Transverse colon (tissue), 4 donors: ENCODE data around the gene SIGMAR1. TPM values are rescaled to one million over a fixed set of nuclear protein-coding genes. Genes with fewer than 3 reads are reported as not detected.

Source experiments
- DNase-seq: peaks from one replicate; pipeline ENCODE4 v3.0.0-alpha.2; 2019
- H3K27ac ChIP-seq, 4 donors: fragments of 200-600 bp; sonication (generic); 2 replicates each; pipeline ENCODE4 v1.5.1; 2016 to 2018; ENCODE audit warnings: inconsistent platforms in 4 of 4
- H3K27me3 ChIP-seq: fragments of 200-600 bp; sonication (generic); 2 replicates; pipeline ENCODE4 v1.5.1; 2017; ENCODE audit warnings: inconsistent platforms
- H3K36me3 ChIP-seq, 4 donors: fragments of 200-600 bp; sonication (generic); 2 replicates each; pipeline ENCODE4 v1.5.1; 2017 to 2019; ENCODE audit warnings: inconsistent platforms in 4 of 4
- H3K4me1 ChIP-seq, 4 donors: fragments of 200-600 bp; sonication (generic); 2 replicates each; pipeline ENCODE4 v1.5.1; 2017 to 2020; ENCODE audit warnings: inconsistent platforms in 4 of 4
- H3K4me3 ChIP-seq, 4 donors: fragments of 200-600 bp; sonication (generic); 1 replicate in 1 of 4; 2 replicates in 3 of 4; pipeline versions ENCODE4 v1.5.1 to v1.6.1; 2017 to 2019; ENCODE audit warnings: inconsistent platforms in 4 of 4
- H3K9me3 ChIP-seq, 2 donors: fragments of 200-600 bp; sonication (generic); 2 replicates each; pipeline ENCODE4 v1.5.1; 2017 to 2019; ENCODE audit warnings: inconsistent platforms in 2 of 2
- CTCF ChIP-seq, 5 experiments: fragments of 200-600 bp in 3 of 5; fragments of 450-650 bp in 2 of 5; sonication (generic) in 3 of 5; IDR thresholded peaks; 1 replicate in 2 of 5; 2 replicates in 3 of 5; pipeline ENCODE4 v1.5.1; 2016 to 2017; ENCODE audit warnings: antibody characterized with exemption in 5 of 5, inconsistent platforms in 3 of 5, mild to moderate bottlenecking in 2 of 5, moderate library complexity in 1 of 5
- EP300 ChIP-seq: sonication (generic); formaldehyde crosslinking; IDR thresholded peaks from one replicate; pipeline ENCODE4 v1.6.1; 2017; ENCODE audit warnings: antibody characterized with exemption, low read depth
- POLR2A ChIP-seq: fragments of 450-650 bp; IDR thresholded peaks from one replicate; pipeline ENCODE4 v1.6.1; 2016; ENCODE audit warnings: antibody characterized with exemption, mild to moderate bottlenecking, moderate library complexity
- POLR2AphosphoS5 ChIP-seq, 3 donors: sonication (generic); formaldehyde crosslinking; IDR thresholded peaks; one replicate each; pipeline ENCODE4 v1.6.1; 2016; ENCODE audit warnings: antibody characterized with exemption in 3 of 3
- WGBS, 2 donors: methylation state at CpG; one replicate each; pipeline ENCODE4 v1.1.5; 2018; ENCODE audit warnings: low coverage in 1 of 2; 5-methylcytosine and 5-hydroxymethylcytosine counted together
- in situ Hi-C, 4 donors: fragments of 200-750 bp; cut with MboI; loops; one replicate each; pipeline versions ENCODE4 v1.15.0 to v1.15.1; 2017; ENCODE audit warnings: low sequenced_read_pairs in 3 of 4, low pct_ligation_motif_present in 1 of 4, low pct_unique_long_range_greater_than_20kb in 1 of 4
- intact Hi-C: fragments of 100-400 bp; cut with DNase I; formaldehyde crosslinking; loops from one replicate; pipeline ENCODE4 v1.15.1; 2023; ENCODE audit warnings: low total_unique reads
- total RNA-seq, 4 donors: library from RNA; depleted of rRNA; stranded (reverse); fragments of >200 nt; gene quantifications; one replicate each; pipeline ENCODE4 v1.1.0, GENCODE V29; 2016

Gene SIGMAR1
- total RNA-seq, 4 donors from 2014 or later: 45.6 to 102 (median 62.6) TPM

- WGBS, 2 donors: 32 to 33% methylated on average over 4 to 39 of the region's 39 CpGs
- Histone ChIP-seq H3K27ac (no peak overlapping the region), H3K4me1 (peaks cover 8 to 24% (median 16%) of the 10 kb centered on the region in 4 donors), H3K9me3 (no peaks in the 10 kb centered on the region), H3K36me3 (no peaks in the 10 kb centered on the region), H3K27me3 (peaks cover 80% of the 10 kb centered on the region), H3K4me3 (no peak overlapping the region)
- intact Hi-C loops (no loop called here), in situ Hi-C loops (no loop called here)
- no peak for DNase-seq
- TF ChIP-seq POLR2AphosphoS5 (IDR thresholded peaks at IDR 0.05) (no peak), POLR2A (no peak), EP300 (no peak), CTCF (IDR thresholded peaks at IDR 0.05) (no peak)
Measured at GRCh38 chr9:34624475-34625185, 13.0 kb downstream of the SIGMAR1 start.

DNA sequence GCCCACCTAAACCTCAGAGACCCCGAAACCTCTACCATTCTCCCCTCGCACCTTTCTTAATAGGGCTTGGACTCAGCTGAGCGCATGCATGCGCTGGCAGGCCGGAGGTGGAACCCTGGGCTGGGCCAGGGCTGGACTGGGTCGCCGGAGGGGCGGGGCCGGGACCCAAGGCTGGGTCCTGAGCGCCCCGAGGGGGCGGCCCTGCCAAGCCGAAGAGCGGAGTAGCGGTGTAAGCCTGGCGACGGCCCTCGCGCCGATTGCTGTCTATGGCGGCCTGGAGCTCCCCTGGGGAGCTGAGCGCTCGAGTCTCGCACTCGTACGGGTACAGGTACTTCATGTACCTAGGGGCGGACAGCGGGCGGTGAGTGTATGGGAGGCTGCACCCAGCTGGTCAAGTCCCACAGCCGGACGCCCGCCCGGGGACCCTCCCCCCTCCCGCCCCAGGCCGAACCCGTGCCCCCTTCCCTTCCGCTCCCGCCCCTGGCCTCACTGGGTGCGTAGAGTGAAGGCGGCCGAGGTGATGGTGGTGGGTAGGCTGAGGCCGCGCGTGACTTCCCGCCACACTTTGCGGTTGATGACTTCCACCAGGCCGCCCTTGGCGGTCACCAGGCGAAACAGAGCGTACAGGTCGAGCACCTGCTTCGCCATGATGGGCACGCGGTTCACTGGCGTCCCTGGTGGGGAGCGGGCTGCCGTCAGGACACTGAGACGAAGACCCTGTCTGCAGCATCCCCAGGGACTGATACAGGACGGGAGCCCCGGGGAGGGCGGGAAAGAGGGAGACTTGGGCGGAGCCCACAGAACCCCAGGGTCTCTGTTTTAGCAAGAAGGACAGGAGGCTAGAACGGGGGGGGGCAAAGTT is 14.0 kb downstream of the SIGMAR1 start:
- Histone ChIP-seq H3K4me3 (no peak overlapping the region), H3K4me1 (peaks cover 4 to 22% (median 17%) of the 10 kb centered on the region in 4 donors), H3K36me3 (no peaks in the 10 kb centered on the region), H3K27ac (no peak overlapping the region), H3K9me3 (no peaks in the 10 kb centered on the region), H3K27me3 (peaks cover 70% of the 10 kb centered on the region)
- no peak for DNase-seq
- intact Hi-C loops: no loop called here
- WGBS, 2 donors: 27% methylated on average over 43 of the region's 63 CpGs; no CpG with 5 or more reads in 1 of the 2 donors
- in situ Hi-C loops: no loop called here
- TF ChIP-seq POLR2A (no peak), CTCF (IDR thresholded peaks at IDR 0.05) (no peak), POLR2AphosphoS5 (IDR thresholded peaks at IDR 0.05) (no peak), EP300 (no peak)

DNA sequence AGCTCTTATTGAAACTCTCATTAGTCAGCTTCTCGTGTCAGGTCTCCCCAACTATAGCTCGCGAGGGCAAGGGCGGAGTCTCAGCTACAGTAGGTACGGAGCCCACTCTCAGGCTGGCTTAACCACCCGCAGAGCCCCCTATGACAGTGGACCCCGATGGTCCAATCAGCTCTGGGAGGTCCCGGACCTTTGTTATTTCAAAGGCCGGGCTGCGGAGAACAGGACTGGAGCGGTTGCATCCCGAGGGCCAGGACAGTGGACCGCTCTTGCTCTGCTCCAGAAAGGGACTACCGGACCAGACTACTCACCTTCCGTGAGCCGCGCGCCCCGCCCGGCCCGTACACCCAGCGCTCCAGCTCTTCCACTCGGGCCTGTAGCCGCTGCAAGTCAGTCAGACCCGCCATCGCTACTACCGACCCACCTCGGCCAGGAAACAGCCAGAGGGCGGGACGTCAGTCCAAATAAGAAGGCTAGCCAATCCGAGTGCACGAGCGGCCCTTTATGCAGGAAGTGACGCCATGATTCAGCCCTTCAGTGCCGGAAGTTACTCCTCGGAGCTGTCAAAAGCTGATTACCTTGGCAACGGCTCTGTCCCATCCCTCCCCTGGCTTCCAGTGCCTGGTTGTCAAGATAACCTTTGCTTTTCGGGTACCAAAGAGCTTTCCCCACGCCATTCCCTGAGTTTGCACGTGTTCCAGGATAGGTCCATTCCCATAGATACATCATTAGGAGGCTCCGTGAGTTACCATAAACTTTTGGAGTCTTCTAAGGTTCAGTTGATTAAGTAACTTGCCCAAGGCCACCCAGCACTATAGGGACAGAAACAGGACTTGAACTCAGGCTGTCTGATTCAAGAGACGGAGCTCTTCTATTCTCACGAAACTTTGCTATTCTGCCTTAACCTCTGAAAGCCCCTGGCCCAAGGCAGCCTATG is 17.3 kb downstream of the SIGMAR1 start, which contains the start of gene DCTN3:
DCTN3 (minus strand) TSS at position 435 of the 934 bp plus-strand sequence; CDS start at position 404, 31 bp downstream.
- Histone ChIP-seq H3K27ac (peak within 1 kb of the TSS; percentile 34 to 68 (median 58)), H3K36me3 (peaks cover 0 to 19% (median 8%) of the 10 kb centered on the region in 4 donors), H3K4me3 (peak within 1 kb of the TSS; percentile 61 to 83 (median 64)), H3K27me3 (peaks cover 37% of the 10 kb centered on the region), H3K4me1 (peaks cover 0 to 16% (median 13%) of the 10 kb centered on the region in 4 donors), H3K9me3 (no peaks in the 10 kb centered on the region)
- in situ Hi-C loops: no loop called here
- peak; percentile 45 to 72 (median 57) for TF ChIP-seq POLR2AphosphoS5 (IDR thresholded peaks at IDR 0.05)
- no peak for TF ChIP-seq EP300
- TF ChIP-seq CTCF (IDR thresholded peaks at IDR 0.05): no peak
- TF ChIP-seq POLR2A: peak; percentile 65
- 1 to 5% methylated on average over 11 to 34 of the region's 43 CpGs for WGBS, 2 donors
- DNase-seq: peak; percentile 94
- intact Hi-C loops: no loop called here
